Measurements from ENCODE around the gene MARCKSL1. TPM values are rescaled to one million over a fixed set of nuclear protein-coding genes. Genes with fewer than 3 reads are reported as not detected.

MARCKSL1 gene
- total RNA-seq, 6 experiments from 2014 or later: 10.0 to 24.4 (median 14.2) TPM

GRCh38 chr1:32329931-32330466 lies 6.0 kb downstream of the MARCKSL1 start:
- 80% methylated on average over 4 of the region's 4 CpGs for WGBS (ENCODE audit: insufficient coverage, low coverage, low lambda C conversion rate, missing lambda C conversion rate)
- no peak overlapping the region for H3K4me3 ChIP-seq
- no peaks in the 10 kb centered on the region for H3K9me3 ChIP-seq
- no peak overlapping the region for H3K27ac ChIP-seq
- H3K36me3 ChIP-seq: peaks cover 0 to 65% (median 23%) of the 10 kb centered on the region in 4 donors
- H3K4me1 ChIP-seq: peaks cover 0 to 7% (median 0%) of the 10 kb centered on the region in 4 donors
- ATAC-seq: no peak
- intact Hi-C loops (cut with DNase I): no loop called here
- DNase-seq: no peak
- H3K27me3 ChIP-seq: no peaks in the 10 kb centered on the region
- TF ChIP-seq POLR2A (IDR thresholded peaks at IDR 0.05): no peak
- no peak for TF ChIP-seq CTCF (IDR thresholded peaks at IDR 0.05)

- DNase-seq: no peak
- H3K36me3 ChIP-seq: peaks cover 0 to 60% (median 27%) of the 10 kb centered on the region in 4 donors
- H3K9me3 ChIP-seq: no peaks in the 10 kb centered on the region
- H3K27ac ChIP-seq: no peak overlapping the region
- no peak for TF ChIP-seq POLR2A (IDR thresholded peaks at IDR 0.05)
- no peak for TF ChIP-seq CTCF (IDR thresholded peaks at IDR 0.05)
- no peak for ATAC-seq
- WGBS (ENCODE audit: insufficient coverage, low coverage, low lambda C conversion rate, missing lambda C conversion rate): no CpG with 5 or more reads among the region's 11 CpGs
- intact Hi-C loops (cut with DNase I): no loop called here
- peaks cover 0 to 8% (median 3%) of the 10 kb centered on the region in 4 donors for H3K4me1 ChIP-seq
- no peak overlapping the region for H3K4me3 ChIP-seq
- no peaks in the 10 kb centered on the region for H3K27me3 ChIP-seq
Observed at GRCh38 chr1:32327204-32327603, 8.8 kb downstream of the MARCKSL1 start.

GRCh38 chr1:32321712-32322291 lies 14.2 kb downstream of the MARCKSL1 start:
- no peak overlapping the region for H3K4me3 ChIP-seq
- intact Hi-C loops (cut with DNase I): no loop called here
- H3K27me3 ChIP-seq: no peaks in the 10 kb centered on the region
- no peaks in the 10 kb centered on the region for H3K9me3 ChIP-seq
- TF ChIP-seq CTCF (IDR thresholded peaks at IDR 0.05): no peak
- no peak for TF ChIP-seq POLR2A (IDR thresholded peaks at IDR 0.05)
- DNase-seq: peak in 2 of 3 donors; percentile 63 to 78
- H3K27ac ChIP-seq: peak overlapping the region in 2 of 3 donors; percentile 23 to 67
- H3K36me3 ChIP-seq: peaks cover 0 to 34% (median 10%) of the 10 kb centered on the region in 4 donors
- peak; percentile 97 to 99 (median 98) for ATAC-seq
- WGBS (ENCODE audit: insufficient coverage, low coverage, low lambda C conversion rate, missing lambda C conversion rate): 16% methylated on average over 5 of the region's 5 CpGs
- H3K4me1 ChIP-seq: peaks cover 0 to 28% (median 12%) of the 10 kb centered on the region in 4 donors

GRCh38 chr1:32318127-32318869 lies 17.7 kb downstream of the MARCKSL1 start:
- TF ChIP-seq POLR2A (IDR thresholded peaks at IDR 0.05) (no peak), CTCF (IDR thresholded peaks at IDR 0.05) (no peak)
- Histone ChIP-seq H3K4me1 (peaks cover 0 to 28% (median 12%) of the 10 kb centered on the region in 4 donors), H3K4me3 (no peak overlapping the region), H3K9me3 (no peaks in the 10 kb centered on the region), H3K36me3 (peaks cover 0 to 30% (median 2%) of the 10 kb centered on the region in 4 donors), H3K27me3 (no peaks in the 10 kb centered on the region), H3K27ac (no peak overlapping the region)
- intact Hi-C loops (cut with DNase I): no loop called here
- ATAC-seq (no peak), DNase-seq (no peak)
- 89% methylated on average over 8 of the region's 10 CpGs for WGBS (ENCODE audit: insufficient coverage, low coverage, low lambda C conversion rate, missing lambda C conversion rate)
